ENCODE data around the gene ATP5MK. TPM values are rescaled to one million over a fixed set of nuclear protein-coding genes. Genes with fewer than 3 reads are reported as not detected.
"Not testable (repeated sequence)": the region's sequence is repeated elsewhere in the genome, so short reads cannot be mapped to it uniquely, and the experiment has no call there.

Gene ATP5MK
- total RNA-seq (2014; rRNA removed; shearing (Covaris generic)) = 409 and 479 TPM in 2 replicates
- 812 and 2,116 TPM in 2 replicates for polyA plus RNA-seq (2014; cell fraction: nucleus; rRNA removed)

GRCh38 chr10:103396067-103396788 lies at the start of gene ATP5MK, which contains the start of gene PDCD11:
Gene ATP5MK, minus strand, starts transcription at chr10:103396475. Its CDS starts 4,018 bp downstream, at chr10:103392457.
Gene PDCD11, plus strand, starts transcription at chr10:103396626. Its CDS starts 1,801 bp downstream, at chr10:103398427.
- DNase-seq (ENCODE audit: extremely low read depth, low read depth) = peak; percentile 98

GRCh38 chr10:103445366-103445765 lies 49.1 kb upstream of the ATP5MK start:
- no peak for DNase-seq (ENCODE audit: extremely low read depth, low read depth)

GRCh38 chr10:103444478-103444877 lies 48.2 kb upstream of the ATP5MK start:
- no peak for DNase-seq (ENCODE audit: extremely low read depth, low read depth)

- no peak for DNase-seq (ENCODE audit: extremely low read depth, low read depth)
Measured at GRCh38 chr10:103443475-103444185, 47.4 kb upstream of the ATP5MK start.

DNA sequence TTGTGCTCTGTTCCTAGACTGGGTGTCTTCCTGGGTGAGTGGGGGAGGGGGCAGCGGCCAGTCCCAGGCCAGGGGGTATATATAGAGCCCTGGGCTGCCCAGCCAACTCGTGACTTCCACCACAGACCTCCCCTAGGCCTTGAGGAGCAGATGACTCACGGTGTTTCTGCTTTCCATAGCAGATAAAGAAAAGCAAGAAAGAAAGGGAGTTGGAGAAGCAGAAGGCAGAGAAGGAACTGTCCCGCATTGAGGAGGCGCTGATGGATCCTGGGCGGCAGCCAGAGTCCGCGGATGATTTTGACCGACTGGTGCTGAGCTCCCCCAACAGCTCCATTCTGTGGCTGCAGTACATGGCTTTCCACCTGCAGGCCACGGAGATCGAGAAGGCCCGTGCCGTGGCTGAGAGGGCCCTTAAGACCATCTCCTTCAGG lies 45.8 kb upstream of the ATP5MK start:
- DNase-seq (ENCODE audit: extremely low read depth, low read depth) = no peak

GRCh38 chr10:103441611-103442010 lies 45.3 kb upstream of the ATP5MK start:
- DNase-seq (ENCODE audit: extremely low read depth, low read depth) = no peak

GRCh38 chr10:103441206-103441605 lies 44.9 kb upstream of the ATP5MK start:
- no peak for DNase-seq (ENCODE audit: extremely low read depth, low read depth)

GRCh38 chr10:103440416-103440815 lies 44.1 kb upstream of the ATP5MK start:
- no peak for DNase-seq (ENCODE audit: extremely low read depth, low read depth)

GRCh38 chr10:103439776-103440175 lies 43.5 kb upstream of the ATP5MK start:
- DNase-seq (ENCODE audit: extremely low read depth, low read depth) = no peak

DNA sequence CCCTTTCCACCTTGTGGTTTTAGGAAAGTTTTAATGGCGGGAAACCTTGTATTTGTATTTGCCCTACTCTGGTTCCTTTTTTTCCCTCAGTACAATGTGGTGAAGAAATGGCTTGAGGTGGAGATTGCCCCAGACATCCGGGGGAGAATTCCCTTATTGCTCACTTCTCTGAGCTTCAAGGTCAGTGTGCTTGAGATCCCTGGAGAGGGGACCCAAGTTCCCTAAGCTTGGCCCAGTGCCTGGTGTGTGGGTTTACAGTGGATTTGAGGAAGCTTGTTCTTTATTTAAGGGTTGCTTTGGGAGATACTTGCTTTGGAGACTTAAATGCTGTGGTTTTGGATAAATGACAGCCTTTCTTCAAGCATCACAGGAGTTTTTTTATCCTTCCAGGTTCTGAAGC lies 37.6 kb upstream of the ATP5MK start:
- no peak for DNase-seq (ENCODE audit: extremely low read depth, low read depth)

DNA sequence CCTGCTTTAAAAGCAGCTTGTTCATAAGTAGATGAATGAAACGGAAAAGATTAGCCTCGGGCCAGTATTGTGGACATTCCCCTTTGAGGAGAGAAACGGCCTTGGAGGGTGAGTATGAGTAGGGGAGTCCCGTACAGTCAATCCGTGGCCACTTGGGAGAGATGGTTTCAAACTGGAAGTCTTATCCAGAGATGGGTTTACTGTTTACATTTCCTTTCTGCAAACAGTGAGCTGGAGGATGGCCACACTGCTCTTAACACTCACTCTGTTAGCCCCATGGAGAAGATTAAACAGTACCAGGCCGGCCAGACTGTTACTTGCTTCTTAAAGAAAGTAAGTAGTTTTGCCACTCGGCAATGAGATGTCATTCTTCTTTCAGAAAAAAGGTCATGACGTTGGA lies 35.6 kb upstream of the ATP5MK start:
- no peak for DNase-seq (ENCODE audit: extremely low read depth, low read depth)

GRCh38 chr10:103429647-103430046 lies 33.4 kb upstream of the ATP5MK start:
- DNase-seq (ENCODE audit: extremely low read depth, low read depth) = no peak

DNA sequence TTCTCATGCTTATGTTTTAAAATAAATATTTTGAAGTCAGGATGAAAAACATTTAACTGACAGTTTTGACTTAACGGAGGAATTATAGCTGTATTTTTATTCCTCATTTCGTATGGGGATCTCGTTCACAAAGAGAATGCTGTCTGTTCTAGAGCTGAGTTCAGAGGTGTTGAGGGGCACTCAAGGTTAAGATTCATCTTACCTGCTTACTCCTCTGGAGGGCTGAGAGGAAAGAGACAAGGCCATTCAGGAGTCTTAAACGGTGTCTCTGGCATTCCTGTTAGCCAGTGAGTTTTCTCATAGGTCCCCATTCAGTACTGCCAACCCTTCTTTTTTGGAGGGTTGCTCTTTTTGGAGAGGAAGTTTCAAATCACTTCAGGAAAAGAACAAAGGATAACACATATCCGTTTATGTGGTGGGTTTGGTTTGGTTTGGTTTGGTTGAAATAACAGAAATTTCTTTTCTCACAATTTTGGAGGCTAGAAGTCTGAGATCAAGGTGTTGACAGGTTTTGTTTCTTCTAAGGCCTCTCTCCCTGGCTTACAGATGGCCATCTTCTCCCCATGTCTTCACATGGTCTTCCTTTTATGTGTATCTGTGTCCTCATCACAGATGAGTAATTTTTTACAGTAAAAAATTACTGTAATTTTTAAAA lies 32.8 kb upstream of the ATP5MK start:
- DNase-seq (ENCODE audit: extremely low read depth, low read depth) = no peak

DNA sequence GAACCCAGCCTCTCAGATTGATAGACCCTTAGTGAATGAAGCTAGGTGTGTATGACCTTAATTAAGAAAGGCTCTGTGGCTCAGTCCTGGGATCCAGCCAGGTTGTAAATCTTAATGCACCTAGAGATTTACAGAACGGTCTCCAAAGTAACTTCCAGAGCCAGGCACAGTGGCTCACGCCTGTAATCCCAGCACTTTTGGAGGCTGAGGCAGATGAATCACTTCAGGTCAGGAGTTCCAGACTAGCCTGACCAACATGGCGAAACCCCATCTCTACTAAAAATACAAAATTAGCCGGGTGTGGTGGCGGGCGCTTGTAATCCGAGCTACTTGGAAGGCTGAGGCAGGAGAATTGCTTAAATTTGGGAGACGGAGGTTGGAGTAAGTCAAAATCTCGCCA lies 31.6 kb upstream of the ATP5MK start:
- DNase-seq (ENCODE audit: extremely low read depth, low read depth) = no peak

GRCh38 chr10:103423748-103424147 lies 27.5 kb upstream of the ATP5MK start:
- no peak for DNase-seq (ENCODE audit: extremely low read depth, low read depth)

GRCh38 chr10:103419101-103419500 lies 22.8 kb upstream of the ATP5MK start:
- DNase-seq (ENCODE audit: extremely low read depth, low read depth) = no peak

GRCh38 chr10:103417601-103418000 lies 21.3 kb upstream of the ATP5MK start:
- no peak for DNase-seq (ENCODE audit: extremely low read depth, low read depth)

GRCh38 chr10:103417148-103417469 lies 20.8 kb upstream of the ATP5MK start:
- not testable (repeated sequence) for DNase-seq (ENCODE audit: extremely low read depth, low read depth)

GRCh38 chr10:103416436-103417147 lies 20.3 kb upstream of the ATP5MK start:
- peak; percentile 64 for DNase-seq (ENCODE audit: extremely low read depth, low read depth)

DNA sequence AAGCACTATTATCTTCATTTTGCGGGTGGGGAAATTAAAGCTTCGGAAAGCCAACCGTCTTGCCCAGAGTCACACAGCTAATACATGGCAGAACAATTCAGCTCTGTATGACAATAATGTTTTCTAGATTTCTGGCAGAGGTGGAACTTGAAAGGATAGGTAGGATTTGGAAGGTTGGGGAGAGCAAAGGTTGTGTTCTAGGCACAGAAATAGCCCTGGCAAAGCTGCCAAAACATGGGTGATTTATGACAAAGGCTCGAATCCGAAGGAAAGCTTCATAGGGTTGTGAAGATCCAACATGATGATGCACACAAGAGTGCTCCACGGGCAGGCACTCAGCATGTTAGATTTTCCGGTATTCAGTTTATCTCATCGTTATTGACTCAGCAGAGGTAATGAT lies 19.3 kb upstream of the ATP5MK start:
- DNase-seq (ENCODE audit: extremely low read depth, low read depth) = no peak

DNA sequence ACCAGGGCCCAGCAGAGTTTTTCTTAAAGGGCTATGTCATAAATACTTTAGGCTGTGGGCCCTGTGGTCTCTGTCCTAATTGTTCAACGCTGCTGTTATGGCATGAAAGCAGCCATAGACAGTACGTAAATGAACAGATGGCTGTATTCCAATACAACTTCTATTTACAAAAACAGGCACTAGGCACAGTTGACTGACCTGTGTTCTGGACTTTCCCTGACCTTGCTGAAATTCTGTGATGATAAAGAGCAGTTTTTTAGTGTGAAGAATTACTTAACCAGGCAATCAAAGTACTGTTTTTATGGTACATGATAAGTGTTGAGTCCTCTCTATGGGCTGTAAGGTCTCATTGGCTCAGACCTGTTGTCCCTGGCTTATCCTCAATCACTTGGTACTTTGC lies 17.3 kb upstream of the ATP5MK start:
- DNase-seq (ENCODE audit: extremely low read depth, low read depth) = no peak
